ENCODE results near the gene MAP2K7. TPM values are rescaled to one million over a fixed set of nuclear protein-coding genes. Genes with fewer than 3 reads are reported as not detected.
"Not testable (repeated sequence)": the region's sequence is repeated elsewhere in the genome, so short reads cannot be mapped to it uniquely, and the experiment has no call there.

Gene MAP2K7
- total RNA-seq, 1 experiment from 2014 or later: 7.1 TPM

DNA sequence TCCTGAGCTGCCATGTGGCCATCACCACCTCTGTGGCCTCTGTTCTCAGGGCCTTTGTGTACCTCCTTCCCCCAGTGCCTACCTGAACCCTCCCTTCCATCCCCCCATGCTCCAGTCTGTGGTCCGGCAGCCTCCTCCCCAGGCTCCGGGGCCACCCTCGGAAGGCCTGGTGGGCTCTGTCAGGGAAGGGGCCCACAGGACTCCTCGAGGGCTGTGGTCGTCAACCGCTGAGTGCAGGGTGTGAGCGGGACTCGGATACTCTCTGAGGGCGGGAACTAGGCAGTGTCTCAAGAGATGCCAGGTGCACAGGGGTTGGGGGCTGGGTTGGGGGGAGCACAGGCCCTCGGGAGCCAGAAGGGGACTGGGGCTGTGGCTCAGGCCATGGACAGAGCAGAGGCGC is 3.9 kb downstream of the MAP2K7 start:
- DNase-seq (ENCODE audit: low spot score): no peak

DNA sequence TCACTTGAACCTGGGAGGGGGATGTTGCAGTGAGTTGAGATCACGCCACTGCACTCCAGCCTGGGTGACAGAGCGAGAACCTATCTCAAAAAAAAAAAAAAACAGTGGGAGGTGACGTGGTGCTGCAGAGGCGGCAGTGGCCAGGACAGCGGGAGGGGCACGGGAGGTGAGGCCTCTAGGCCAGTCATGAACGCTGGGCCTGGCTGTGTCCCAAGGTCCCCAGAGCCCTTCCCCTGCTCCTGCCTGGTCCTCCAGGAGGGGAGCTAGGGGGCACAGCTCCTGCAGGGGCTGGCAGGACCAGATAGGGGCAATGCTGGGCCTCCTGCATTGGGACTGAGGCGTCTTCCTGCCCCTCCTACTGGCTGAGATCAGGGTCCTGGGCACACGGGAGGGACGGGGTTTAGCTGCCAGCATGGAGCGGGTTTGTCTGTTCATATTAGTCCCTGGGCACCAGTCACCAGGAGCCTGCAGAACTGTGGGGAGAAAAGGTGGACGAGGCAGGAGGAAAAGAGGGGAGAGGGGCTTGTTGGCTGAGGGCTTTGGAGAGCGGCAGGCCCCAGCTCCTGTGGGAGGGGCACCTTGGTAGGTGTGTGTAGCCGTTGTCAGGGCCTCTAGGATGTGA is 4.5 kb downstream of the MAP2K7 start:
- no peak for DNase-seq (ENCODE audit: low spot score)

DNA sequence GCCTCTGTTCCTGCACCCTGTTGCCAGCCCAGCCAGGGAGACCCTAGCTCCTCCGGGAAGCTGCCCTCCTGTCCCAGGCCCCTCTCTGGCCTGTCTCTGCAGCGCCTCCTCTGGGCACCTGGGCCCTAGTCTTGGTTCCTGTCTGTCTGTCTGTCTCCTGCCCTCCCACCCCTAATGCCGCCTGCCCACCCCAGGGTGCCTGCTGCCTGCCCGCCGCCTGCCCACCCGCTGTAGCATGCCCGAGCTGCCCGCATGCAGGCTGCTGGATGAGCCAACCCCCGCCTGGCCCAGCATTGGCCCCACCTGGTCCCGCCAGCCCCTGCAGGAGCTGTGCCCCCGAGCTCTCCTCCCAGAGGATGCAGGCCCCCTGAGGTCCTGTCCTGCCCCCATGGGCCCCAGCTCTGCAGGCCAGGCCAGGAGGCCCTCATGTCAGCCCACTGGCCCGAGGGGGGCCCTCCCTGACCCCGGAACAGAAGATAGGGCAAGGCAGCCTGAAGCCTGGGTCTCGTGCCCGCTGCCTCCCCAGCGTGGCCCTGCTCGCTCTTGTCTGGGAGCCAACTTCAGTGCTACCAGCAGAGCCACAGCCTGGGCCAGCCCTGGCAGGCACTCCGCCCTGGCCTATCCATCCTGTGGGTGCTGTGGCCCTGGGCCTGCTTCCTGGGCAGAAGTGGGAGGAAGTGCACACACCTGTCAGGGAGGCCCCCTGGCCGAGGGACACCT is 5.2 kb downstream of the MAP2K7 start:
- DNase-seq (ENCODE audit: low spot score): no peak

DNA sequence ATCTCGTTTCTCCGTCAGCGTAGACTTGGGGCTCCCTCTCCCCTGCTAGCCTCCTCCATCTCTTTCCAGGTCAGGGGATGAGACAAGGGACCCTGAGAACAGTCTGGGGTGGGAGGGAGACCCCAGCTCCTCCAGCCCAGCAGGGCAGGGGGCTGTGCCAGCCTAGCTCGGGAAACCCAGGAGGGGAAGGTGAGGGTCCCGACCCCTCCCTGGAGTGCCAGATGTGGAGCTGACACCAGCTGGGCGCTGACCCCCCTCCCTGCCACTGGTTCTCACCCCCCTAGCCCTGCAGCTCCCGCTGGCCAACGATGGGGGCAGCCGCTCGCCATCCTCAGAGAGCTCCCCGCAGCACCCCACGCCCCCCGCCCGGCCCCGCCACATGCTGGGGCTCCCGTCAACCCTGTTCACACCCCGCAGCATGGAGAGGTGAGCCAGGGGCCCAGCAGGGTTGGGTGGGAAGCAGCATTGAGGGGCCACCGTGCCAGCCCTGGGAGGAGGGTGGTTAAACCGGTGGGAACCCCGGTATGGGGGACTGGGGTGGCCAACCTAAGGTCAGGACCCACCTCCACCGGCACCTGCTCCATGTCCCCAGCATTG is 5.9 kb downstream of the MAP2K7 start:
- no peak for DNase-seq (ENCODE audit: low spot score)

DNA sequence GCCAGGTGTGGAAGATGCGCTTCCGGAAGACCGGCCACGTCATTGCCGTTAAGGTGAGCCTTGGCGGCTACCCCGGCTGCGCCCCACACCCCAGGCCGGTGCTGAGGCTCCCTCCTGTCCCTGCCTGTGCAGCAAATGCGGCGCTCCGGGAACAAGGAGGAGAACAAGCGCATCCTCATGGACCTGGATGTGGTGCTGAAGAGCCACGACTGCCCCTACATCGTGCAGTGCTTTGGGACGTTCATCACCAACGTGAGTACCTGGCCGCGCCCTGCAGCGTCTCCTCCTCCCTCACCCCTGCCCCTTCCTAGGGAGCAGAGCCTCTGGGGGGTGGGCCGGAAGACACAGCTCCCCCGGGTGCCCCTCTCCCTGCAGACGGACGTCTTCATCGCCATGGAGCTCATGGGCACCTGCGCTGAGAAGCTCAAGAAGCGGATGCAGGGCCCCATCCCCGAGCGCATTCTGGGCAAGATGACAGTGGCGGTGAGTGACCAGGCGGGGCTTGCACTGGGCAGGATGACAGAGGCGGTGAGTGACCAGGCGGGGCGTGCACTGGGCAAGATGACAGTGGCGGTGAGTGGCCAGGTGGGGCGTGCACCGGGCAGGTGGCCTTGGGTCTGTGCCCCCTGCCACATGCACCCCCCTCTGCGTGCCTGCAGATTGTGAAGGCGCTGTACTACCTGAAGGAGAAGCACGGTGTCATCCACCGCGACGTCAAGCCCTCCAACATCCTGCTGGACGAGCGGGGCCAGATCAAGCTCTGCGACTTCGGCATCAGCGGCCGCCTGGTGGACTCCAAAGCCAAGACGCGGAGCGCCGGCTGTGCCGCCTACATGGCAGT is 6.9 kb downstream of the MAP2K7 start:
- DNase-seq (ENCODE audit: low spot score): no peak

DNA sequence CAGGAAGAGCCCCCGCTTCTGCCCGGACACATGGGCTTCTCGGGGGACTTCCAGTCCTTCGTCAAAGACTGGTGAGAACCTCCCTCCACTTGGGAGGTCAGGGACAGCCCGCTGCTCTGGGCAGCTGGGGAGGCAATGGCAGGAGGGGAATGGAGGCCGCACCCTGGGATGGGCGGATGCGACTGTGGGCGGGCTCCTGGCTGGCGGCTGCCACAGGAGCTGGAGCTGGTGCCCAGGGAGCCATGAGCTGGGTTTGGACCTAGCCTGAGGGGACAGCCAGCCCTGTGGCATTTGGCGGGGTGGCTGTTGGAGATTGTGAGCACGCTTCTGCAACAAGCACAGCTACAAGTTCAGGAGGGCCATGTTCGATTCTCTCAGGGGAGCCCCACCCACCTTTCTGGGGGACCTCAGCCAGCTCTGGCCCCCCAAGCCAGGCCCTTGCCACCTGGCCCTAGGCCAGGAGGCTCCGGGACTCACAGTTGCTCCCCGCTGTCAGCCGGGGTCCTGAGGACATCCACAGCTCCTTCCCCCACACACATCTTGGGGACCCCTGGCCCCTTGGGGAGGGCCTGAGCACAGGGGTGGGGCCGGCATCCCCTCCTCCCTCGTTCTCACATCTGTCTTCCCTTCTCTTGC is 7.9 kb downstream of the MAP2K7 start:
- no peak for DNase-seq (ENCODE audit: low spot score)

DNA sequence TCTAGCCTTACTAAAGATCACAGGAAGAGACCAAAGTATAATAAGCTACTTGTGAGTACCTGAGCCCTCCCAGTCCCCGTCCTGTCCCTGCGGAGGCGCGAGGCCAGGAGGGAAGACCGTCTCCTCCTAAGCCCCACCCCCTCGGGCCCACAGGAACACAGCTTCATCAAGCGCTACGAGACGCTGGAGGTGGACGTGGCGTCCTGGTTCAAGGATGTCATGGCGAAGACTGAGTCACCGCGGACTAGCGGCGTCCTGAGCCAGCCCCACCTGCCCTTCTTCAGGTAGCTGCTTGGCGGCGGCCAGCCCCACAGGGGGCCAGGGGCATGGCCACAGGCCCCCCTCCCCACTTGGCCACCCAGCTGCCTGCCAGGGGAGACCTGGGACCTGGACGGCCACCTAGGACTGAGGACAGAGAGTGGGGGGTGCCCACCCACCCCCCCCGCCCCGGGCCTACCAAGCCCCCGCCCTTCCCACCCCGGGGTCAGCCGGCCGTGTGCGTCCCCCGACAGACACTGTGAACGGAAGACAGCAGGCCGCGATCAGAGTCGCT is 8.5 kb downstream of the MAP2K7 start:
- no peak for DNase-seq (ENCODE audit: low spot score)

DNA sequence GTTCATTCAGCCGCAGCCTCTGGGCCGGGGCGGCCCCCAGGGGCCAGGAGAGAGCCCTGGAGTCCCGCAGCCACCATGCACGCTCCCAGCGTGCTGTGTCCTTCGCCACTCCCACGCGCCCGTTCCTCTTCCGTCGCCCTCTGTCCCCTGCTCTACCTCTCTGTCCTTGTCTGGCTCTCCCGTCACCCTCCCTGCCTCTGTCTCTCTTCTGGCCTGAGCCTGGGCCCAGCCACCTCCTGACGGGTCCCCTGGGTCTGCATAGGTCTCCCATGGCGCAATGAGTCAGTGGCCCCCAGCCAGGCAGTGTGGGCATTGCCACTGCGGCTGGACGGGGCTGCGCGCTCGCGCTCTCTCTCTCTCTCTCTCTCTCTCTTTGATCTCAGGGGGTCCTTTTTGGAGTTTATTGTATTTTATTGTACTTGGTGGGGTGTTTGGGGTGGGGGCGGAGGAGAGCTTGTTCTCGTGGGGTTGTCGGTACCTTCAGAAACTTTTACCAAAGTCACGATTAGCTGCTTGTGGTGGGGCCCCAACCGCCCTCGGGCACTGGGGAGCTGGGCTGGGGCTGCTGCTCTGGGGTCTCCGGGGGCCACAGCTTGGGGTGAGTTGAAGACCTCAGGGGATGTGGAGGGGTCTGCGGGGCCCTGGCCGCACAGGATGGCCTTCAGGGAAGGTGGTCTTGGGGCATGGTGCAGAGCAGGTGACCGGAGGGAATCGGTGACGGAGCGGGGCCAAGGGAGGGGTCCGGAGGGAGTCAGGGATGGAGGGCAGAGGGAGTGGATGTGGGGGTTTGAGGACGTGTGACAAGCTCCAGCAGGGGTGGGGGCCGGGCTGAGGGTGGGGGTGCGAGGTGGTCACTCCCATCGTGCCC is 9.3 kb downstream of the MAP2K7 start:
- no peak for DNase-seq (ENCODE audit: low spot score)

DNA sequence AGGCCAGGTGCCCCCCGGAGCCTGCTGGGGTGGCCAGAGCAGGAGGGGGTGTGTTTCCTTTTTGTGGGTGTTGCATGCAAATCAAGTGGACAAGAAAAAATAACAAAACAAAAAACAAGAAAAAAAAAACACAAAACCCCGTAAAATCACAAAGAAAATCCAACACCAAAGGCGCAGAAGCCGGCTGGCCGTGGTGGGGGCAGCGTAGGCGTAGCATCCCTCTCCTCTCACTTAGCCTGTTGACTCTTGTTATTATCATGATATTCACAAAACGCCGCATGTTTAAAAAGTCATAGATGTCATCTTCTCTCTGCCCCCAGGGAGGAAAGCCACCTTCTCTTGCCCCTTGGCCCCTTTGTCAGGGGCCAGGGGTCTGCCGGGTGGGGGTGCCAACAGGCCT is 10.0 kb downstream of the MAP2K7 start:
- DNase-seq (ENCODE audit: low spot score): no peak

DNA sequence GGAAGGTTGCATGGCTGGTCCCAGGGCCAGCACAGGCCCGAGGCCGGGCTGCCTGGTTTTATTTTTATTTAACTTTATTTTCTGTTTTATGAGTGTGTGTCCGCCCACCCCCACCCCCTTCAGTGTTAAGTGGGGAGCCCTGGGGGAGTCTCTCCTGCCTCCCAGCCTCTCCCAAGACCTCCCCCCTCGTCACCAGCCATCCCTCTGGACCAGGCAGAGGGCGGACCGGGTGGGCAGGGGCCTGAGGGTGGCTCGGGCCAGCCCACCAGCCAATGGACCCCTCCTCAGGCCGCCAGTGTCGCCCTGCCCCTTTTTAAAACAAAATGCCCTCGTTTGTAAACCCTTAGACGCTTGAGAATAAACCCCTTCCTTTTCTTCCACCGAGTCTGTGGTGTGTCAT is 10.4 kb downstream of the MAP2K7 start:
- DNase-seq (ENCODE audit: low spot score): no peak

DNA sequence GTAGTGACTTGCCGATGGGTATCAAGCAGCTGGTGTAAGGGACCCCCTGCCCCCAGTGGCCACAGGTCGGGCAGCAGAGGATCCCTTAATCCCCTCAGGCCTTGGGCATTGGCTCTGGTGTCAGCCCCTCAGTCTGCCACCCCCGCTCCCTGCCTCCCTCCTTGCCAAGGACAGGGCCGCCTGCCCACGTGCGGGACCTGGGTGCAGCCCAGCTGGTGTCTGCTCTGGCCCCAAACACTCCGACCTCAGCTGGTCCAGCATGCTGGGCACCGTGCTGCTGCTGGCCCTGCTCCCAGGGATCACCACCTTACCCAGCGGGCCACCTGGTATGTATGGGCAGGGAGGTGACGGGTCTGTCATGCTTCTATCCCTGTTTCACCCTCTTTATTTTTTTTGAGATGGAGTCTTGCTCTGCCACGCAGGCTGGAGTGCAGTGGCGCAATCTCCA is 10.9 kb downstream of the MAP2K7 start, which contains the start of gene TGFBR3L:
Gene TGFBR3L, plus strand, starts transcription at position 233 of the 448 bp plus-strand sequence.
- DNase-seq (ENCODE audit: low spot score): no peak

DNA sequence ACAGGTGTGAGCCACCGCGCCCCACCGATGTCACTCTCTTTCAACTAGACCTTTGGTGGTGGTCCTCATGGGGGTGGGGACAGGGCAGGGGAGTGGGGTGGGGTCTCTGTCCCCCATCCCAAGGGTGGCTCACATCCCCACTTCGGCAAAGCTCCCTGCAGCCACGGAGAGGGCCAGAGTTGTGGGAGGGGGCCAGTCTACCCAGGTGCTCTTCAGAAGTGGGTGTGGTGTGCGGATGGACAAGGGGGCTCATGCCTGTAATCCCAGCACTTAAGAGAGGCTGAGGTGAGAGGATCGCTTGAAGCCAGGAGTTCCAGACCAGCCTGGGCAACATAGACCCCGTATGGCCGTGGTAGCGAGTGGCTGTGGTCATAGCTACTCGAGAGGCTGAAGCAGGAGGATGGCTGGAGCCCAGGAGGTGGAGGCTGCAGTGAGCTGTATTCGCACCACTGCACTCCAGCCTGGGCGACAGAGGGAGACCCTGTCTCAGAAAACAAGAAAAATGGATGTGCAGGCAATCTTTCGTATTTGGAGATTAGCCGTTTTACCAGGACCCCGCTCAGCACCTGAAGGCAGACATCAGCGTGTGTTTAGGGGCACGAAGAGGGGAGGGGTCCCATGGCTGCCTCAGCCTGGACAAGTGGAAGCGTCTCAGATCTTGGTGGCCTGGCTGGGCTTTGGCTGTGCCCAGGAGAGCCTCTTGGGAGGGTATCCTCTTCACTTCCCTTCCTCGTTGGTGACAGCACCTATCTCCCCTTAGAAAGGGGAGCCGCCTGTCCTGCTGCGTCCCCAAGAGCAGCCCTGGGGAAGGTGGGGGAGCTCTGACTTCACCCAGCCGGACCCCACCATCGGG is 11.8 kb downstream of the MAP2K7 start:
- DNase-seq (ENCODE audit: low spot score): no peak

DNA sequence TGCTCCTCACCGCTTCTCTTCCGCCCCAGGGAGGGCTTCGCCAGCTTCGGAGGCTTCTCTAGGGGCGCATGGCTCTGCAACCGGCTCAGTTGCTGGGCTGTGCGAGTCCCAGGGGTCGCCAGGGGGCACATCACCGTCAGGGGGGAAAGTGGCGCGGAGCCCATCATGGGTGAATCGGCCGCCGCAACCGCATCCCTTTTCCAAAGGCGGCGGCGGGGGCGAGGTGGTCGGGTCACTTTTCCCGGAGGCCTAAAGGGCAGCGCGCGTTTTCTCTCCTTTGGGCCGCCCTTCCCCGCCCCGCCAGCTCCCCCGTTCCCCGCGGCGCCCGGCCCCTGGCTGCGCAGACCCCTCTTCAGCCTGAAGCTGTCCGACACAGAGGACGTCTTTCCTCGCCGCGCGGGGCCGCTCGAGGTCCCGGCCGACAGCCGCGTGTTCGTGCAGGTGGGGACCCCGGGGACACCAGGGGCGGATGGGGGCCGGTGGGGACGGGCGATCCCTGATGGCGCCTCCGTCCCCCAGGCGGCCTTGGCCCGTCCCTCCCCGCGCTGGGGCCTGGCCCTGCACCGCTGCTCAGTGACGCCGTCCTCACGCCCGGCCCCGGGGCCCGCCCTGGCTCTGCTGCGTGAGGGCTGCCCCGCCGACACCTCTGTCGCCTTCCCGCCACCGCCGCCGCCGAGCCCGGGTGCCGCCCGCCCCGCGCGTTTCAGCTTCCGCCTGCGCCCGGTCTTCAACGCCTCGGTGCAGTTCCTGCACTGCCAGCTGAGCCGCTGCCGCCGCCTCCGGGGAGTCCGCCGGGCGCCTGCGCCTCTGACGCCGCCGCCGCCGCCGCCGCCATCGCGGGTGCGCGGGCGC is 12.7 kb downstream of the MAP2K7 start:
- no peak for DNase-seq (ENCODE audit: low spot score)

DNA sequence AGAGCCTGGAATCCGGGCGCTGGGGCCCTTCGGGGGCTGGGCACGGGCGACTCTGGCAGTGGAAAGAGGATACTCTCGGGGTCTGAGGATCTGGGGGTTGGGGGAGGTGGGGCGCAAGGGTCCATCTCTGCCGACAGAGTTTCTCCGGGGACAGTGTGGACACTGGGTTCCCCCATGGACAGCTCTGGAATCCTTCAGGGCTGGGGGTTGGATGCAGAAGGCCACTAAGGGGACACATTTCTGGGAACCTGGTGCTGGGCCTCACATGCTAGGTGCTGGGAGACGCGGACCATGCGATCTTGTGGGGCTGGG is 13.2 kb downstream of the MAP2K7 start:
- DNase-seq (ENCODE audit: low spot score): no peak

DNA sequence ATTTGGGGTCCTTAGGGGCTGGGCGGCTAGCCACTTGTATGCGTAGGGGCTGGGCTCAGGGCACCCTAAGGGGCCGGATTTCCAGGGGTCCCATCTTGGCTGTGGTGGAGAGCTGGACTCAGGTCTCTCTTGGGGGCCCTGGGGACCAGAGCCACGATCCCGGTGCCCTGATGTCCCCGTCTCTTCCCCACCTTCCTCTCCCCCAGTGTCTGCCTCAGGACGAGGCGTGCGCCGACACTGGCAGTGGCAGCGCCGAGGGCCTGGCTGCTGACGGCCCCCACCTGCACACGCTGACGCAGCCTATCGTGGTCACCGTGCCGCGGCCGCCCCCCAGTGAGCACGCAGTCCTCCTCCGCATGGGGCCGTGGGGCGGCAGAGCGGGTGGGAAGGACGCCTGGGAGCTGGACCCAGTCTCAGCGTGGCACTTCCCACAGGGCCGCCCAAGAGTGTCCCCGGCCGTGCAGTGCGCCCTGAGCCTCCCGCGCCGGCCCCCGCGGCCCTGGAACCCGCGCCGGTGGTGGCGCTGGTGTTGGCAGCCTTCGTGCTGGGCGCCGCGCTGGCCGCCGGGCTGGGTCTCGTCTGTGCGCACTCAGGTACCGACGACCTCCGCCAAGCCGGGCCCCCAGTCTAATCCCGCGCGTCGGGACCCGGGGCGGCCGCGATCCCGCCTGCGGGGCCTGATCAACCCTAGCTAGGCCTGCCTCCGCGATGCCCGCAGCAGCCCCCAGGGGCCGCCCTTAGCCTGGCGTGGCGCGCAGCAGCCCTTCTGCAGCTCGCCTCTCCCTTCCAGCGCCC is 13.8 kb downstream of the MAP2K7 start:
- no peak for DNase-seq (ENCODE audit: low spot score)

DNA sequence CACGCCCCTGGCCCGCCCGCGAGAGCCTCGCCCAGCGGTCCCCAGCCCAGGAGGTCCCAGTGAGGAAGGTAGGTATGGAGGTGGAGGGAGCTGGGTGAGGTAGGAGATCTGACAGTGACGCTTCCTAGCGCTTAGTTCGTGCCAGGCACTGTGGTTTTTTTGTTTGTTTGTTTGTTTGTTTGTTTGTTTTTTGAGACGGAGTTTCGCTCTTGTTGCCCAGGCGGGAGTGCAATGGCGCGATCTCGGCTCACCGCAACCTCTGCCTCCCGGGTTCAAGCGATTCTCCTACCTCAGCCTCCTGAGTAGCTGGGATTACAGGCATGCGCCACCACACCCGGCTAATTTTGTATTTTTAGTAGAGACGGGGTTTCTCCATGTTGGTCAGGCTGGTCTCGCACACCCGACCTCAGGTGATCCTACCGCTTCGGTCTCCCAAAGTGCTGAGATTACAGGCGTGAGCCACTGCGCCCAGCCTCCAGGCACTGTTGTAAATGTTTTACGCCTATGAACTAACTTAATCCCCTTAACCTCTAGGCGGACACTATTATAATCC is 14.5 kb downstream of the MAP2K7 start:
- DNase-seq (ENCODE audit: low spot score): not testable (repeated sequence)

DNA sequence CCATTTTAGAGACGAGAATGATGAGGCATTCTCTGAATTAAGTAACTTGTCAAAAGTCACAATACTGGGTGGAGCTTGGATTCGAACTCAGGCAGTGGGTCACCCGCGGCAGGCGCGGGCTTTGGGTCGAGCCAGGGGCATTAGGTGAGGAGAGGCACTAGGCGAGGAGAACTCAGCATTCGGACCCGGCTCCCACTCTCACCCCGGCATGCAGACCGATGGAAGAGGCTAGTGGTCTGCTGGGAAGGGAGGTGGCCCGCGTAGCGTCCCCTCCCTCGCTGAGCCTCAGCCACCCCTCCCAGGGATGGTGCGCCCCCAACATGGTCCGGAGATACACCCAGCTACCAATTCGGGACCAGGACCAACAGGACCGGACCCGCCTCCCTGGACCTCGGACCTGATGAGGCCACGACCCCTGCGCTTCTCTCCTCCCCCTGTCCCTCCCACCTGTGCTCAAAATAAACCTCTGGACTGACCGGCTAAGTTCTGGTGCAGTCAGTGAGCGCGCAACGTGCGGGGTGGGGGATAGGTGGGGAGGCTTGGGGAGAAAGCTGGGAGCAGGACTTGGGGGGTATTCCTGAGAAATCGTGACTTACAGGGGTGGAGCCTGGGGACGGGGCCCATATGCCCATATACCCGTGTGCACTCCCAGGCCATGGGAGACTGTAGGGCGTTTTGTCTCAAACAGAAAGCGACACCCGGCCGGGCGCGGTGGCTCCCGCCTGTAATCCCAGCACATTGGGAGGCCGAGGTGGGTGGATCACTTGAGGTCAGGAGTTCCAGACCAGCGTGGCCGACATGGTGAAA is 15.1 kb downstream of the MAP2K7 start:
- DNase-seq (ENCODE audit: low spot score): no peak
